ENCODE results near the gene ITSN1. TPM values are rescaled to one million over a fixed set of nuclear protein-coding genes. Genes with fewer than 3 reads are reported as not detected.

ITSN1 gene
- polyA plus RNA-seq, 1 donor from 2014 or later: 35.1 TPM

DNA sequence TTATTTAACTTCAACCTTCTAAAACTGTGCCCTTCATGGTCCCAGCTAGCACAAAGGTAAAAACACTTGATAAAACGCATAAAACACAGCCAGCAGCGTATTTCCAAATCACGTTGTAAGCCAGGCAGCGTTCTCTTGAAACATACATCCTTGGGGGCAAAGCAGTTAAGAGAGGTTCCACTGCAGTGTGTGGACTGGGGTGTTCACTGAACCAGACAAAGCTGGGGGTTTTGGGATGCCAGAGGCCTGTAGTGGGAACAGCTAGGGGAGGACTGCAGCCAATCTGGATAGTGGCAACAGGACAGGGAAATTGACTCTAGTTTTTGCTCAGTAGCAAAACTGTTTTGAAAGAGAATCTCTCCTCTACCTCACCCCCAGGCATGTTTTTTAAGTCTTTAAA is 294.8 kb downstream of the ITSN1 start:
- no peak overlapping the region for H3K27ac ChIP-seq (ENCODE audit: low read length)
- no peaks in the 10 kb centered on the region for H4K20me1 ChIP-seq (ENCODE audit: insufficient read depth)
- H3K9ac ChIP-seq (ENCODE audit: low read length): no peak overlapping the region
- H3K79me2 ChIP-seq (replicated peaks; ENCODE audit: insufficient read depth, low read length): no peaks in the 10 kb centered on the region
- H3K36me3 ChIP-seq (ENCODE audit: insufficient read depth, low read length): no peaks in the 10 kb centered on the region
- no peak overlapping the region for H2AFZ ChIP-seq (ENCODE audit: low read depth, low read length)
- H3K9me2 ChIP-seq (ENCODE audit: insufficient read depth, low read length): no peaks in the 10 kb centered on the region
- H3K27me3 ChIP-seq (ENCODE audit: insufficient read depth, low read depth, low read length): no peaks in the 10 kb centered on the region
- H3K9me3 ChIP-seq (ENCODE audit: low read length): no peaks in the 10 kb centered on the region
- TF ChIP-seq EZH2 (IDR thresholded peaks at IDR 0.05; ENCODE audit: borderline replicate concordance, insufficient read depth, low read length, poor library complexity, severe bottlenecking) (no peak), POLR2AphosphoS5 (IDR thresholded peaks at IDR 0.05) (no peak), TAF1 (IDR thresholded peaks at IDR 0.05; ENCODE audit: low read depth) (no peak)
- no peak overlapping the region for H3K4me3 ChIP-seq (ENCODE audit: low read length)
- H3K4me2 ChIP-seq (ENCODE audit: low read length): no peak overlapping the region
- H3F3A ChIP-seq (ENCODE audit: insufficient read depth, low read length, poor library complexity, severe bottlenecking): no peaks in the 10 kb centered on the region

DNA sequence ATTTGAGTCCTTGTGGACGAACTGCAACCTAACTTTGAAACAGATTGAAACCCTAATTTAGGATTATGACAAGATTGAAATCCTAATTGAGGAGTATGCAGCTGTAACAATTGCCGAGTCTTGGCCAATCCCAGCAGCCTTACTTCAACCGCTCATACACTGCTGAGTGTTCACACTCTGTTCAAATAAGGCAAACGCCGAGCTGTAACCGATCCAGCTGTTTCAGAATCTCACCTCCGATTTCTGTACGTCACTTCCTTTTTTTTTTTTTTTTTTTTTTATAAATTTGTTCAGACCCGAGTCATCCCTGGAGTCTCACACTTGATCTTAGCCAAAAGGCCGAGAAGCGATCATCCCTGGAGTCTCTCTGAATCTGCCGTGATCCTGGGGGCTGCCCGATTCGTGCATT is 295.6 kb downstream of the ITSN1 start:
- H3K9ac ChIP-seq (ENCODE audit: low read length): no peak overlapping the region
- no peak overlapping the region for H3K4me3 ChIP-seq (ENCODE audit: low read length)
- H3K9me3 ChIP-seq (ENCODE audit: low read length): no peaks in the 10 kb centered on the region
- no peaks in the 10 kb centered on the region for H3K27me3 ChIP-seq (ENCODE audit: insufficient read depth, low read depth, low read length)
- no peaks in the 10 kb centered on the region for H3K36me3 ChIP-seq (ENCODE audit: insufficient read depth, low read length)
- H3K27ac ChIP-seq (ENCODE audit: low read length): no peak overlapping the region
- no peaks in the 10 kb centered on the region for H3K9me2 ChIP-seq (ENCODE audit: insufficient read depth, low read length)
- TF ChIP-seq, protein P1, sequence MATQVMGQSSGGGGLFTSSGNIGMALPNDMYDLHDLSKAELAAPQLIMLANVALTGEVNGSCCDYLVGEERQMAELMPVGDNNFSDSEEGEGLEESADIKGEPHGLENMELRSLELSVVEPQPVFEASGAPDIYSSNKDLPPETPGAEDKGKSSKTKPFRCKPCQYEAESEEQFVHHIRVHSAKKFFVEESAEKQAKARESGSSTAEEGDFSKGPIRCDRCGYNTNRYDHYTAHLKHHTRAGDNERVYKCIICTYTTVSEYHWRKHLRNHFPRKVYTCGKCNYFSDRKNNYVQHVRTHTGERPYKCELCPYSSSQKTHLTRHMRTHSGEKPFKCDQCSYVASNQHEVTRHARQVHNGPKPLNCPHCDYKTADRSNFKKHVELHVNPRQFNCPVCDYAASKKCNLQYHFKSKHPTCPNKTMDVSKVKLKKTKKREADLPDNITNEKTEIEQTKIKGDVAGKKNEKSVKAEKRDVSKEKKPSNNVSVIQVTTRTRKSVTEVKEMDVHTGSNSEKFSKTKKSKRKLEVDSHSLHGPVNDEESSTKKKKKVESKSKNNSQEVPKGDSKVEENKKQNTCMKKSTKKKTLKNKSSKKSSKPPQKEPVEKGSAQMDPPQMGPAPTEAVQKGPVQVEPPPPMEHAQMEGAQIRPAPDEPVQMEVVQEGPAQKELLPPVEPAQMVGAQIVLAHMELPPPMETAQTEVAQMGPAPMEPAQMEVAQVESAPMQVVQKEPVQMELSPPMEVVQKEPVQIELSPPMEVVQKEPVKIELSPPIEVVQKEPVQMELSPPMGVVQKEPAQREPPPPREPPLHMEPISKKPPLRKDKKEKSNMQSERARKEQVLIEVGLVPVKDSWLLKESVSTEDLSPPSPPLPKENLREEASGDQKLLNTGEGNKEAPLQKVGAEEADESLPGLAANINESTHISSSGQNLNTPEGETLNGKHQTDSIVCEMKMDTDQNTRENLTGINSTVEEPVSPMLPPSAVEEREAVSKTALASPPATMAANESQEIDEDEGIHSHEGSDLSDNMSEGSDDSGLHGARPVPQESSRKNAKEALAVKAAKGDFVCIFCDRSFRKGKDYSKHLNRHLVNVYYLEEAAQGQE (IDR thresholded peaks at IDR 0.05; ENCODE audit: borderline replicate concordance): no peak
- TF ChIP-seq EP300 (conservative IDR thresholded peaks at IDR 0.05; ENCODE audit: poor library complexity, severe bottlenecking) (no peak), EZH2 (IDR thresholded peaks at IDR 0.05; ENCODE audit: borderline replicate concordance, insufficient read depth, low read length, poor library complexity, severe bottlenecking) (no peak), RAD21 (conservative IDR thresholded peaks at IDR 0.05) (no peak), SMC3 (conservative IDR thresholded peaks at IDR 0.05; ENCODE audit: poor library complexity) (no peak), MXI1 (conservative IDR thresholded peaks at IDR 0.05; ENCODE audit: poor library complexity, severe bottlenecking) (no peak), POLR2AphosphoS5 (IDR thresholded peaks at IDR 0.05) (no peak), TAF1 (IDR thresholded peaks at IDR 0.05; ENCODE audit: low read depth) (no peak)
- TF ChIP-seq, protein P2, sequence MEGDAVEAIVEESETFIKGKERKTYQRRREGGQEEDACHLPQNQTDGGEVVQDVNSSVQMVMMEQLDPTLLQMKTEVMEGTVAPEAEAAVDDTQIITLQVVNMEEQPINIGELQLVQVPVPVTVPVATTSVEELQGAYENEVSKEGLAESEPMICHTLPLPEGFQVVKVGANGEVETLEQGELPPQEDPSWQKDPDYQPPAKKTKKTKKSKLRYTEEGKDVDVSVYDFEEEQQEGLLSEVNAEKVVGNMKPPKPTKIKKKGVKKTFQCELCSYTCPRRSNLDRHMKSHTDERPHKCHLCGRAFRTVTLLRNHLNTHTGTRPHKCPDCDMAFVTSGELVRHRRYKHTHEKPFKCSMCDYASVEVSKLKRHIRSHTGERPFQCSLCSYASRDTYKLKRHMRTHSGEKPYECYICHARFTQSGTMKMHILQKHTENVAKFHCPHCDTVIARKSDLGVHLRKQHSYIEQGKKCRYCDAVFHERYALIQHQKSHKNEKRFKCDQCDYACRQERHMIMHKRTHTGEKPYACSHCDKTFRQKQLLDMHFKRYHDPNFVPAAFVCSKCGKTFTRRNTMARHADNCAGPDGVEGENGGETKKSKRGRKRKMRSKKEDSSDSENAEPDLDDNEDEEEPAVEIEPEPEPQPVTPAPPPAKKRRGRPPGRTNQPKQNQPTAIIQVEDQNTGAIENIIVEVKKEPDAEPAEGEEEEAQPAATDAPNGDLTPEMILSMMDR (IDR thresholded peaks at IDR 0.05; ENCODE audit: poor library complexity, severe bottlenecking): no peak
- H3K4me2 ChIP-seq (ENCODE audit: low read length): no peak overlapping the region
- H3F3A ChIP-seq (ENCODE audit: insufficient read depth, low read length, poor library complexity, severe bottlenecking): no peaks in the 10 kb centered on the region
- no peaks in the 10 kb centered on the region for H3K79me2 ChIP-seq (replicated peaks; ENCODE audit: insufficient read depth, low read length)
- H4K20me1 ChIP-seq (ENCODE audit: insufficient read depth): no peaks in the 10 kb centered on the region
- H2AFZ ChIP-seq (ENCODE audit: low read depth, low read length): no peak overlapping the region

DNA sequence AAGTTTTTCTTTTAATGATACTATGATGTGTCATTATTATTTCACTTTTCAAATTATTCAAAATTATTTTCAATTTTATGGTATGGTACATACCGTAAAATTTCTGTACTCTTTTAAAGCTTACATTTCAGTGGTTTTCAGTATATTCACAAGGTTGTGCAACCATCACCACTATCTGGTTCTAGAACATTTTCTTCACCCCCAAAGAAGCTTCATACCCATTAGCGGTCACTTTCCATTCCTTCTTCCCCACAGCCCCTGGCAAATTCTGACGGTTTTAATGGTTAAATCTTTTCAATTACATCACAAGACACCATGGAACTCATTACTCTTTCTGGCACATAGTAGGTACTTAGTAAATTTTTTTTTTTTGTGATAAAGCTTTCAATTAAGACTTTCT is 296.1 kb downstream of the ITSN1 start:
- H3K4me2 ChIP-seq (ENCODE audit: low read length): no peak overlapping the region
- TF ChIP-seq TAF1 (IDR thresholded peaks at IDR 0.05; ENCODE audit: low read depth) (no peak), RAD21 (conservative IDR thresholded peaks at IDR 0.05) (no peak), POLR2AphosphoS5 (IDR thresholded peaks at IDR 0.05) (no peak), MXI1 (conservative IDR thresholded peaks at IDR 0.05; ENCODE audit: poor library complexity, severe bottlenecking) (no peak), SMC3 (conservative IDR thresholded peaks at IDR 0.05; ENCODE audit: poor library complexity) (no peak), EP300 (conservative IDR thresholded peaks at IDR 0.05; ENCODE audit: poor library complexity, severe bottlenecking) (no peak), EZH2 (IDR thresholded peaks at IDR 0.05; ENCODE audit: borderline replicate concordance, insufficient read depth, low read length, poor library complexity, severe bottlenecking) (no peak)
- TF ChIP-seq, protein P2 (IDR thresholded peaks at IDR 0.05; ENCODE audit: poor library complexity, severe bottlenecking): no peak
- TF ChIP-seq, protein P1 (IDR thresholded peaks at IDR 0.05; ENCODE audit: borderline replicate concordance): no peak
- no peaks in the 10 kb centered on the region for H3K27me3 ChIP-seq (ENCODE audit: insufficient read depth, low read depth, low read length)
- H3F3A ChIP-seq (ENCODE audit: insufficient read depth, low read length, poor library complexity, severe bottlenecking): no peaks in the 10 kb centered on the region
- H2AFZ ChIP-seq (ENCODE audit: low read depth, low read length): no peak overlapping the region
- H3K36me3 ChIP-seq (ENCODE audit: insufficient read depth, low read length): no peaks in the 10 kb centered on the region
- H3K27ac ChIP-seq (ENCODE audit: low read length): no peak overlapping the region
- no peaks in the 10 kb centered on the region for H3K9me3 ChIP-seq (ENCODE audit: low read length)
- H3K9ac ChIP-seq (ENCODE audit: low read length): no peak overlapping the region
- H4K20me1 ChIP-seq (ENCODE audit: insufficient read depth): no peaks in the 10 kb centered on the region
- H3K9me2 ChIP-seq (ENCODE audit: insufficient read depth, low read length): no peaks in the 10 kb centered on the region
- no peak overlapping the region for H3K4me3 ChIP-seq (ENCODE audit: low read length)
- no peaks in the 10 kb centered on the region for H3K79me2 ChIP-seq (replicated peaks; ENCODE audit: insufficient read depth, low read length)
